Tibial artery (tissue), 4 donors: ENCODE measurements around the gene NKAIN1.
"Not testable (repeated sequence)": the region's sequence is repeated elsewhere in the genome, so short reads cannot be mapped to it uniquely, and the experiment has no call there.

Source experiments
- DNase-seq, 2 donors: peaks; one replicate each; pipeline ENCODE4 v3.0.0-alpha.2; 2019
- H3K27ac ChIP-seq, 2 donors: fragments of 200-600 bp; sonication (generic) in 1 of 2; 1 replicate in 1 of 2; 2 replicates in 1 of 2; pipeline ENCODE4 v1.5.1; 2018 to 2019; ENCODE audit warnings: mild to moderate bottlenecking in 1 of 2
- H3K27me3 ChIP-seq, 2 donors: fragments of 200-600 bp; sonication (generic) in 1 of 2; one replicate each; pipeline versions ENCODE4 v1.5.1 to v1.6.0; 2016 to 2019
- H3K36me3 ChIP-seq, 3 donors: fragments of 200-600 bp; sonication (generic) in 2 of 3; one replicate each; pipeline ENCODE4 v1.5.1; 2016 to 2019; ENCODE audit warnings: mild to moderate bottlenecking in 2 of 3
- H3K4me1 ChIP-seq, 4 donors: fragments of 200-600 bp; sonication (generic) in 2 of 4; 1 replicate in 3 of 4; 2 replicates in 1 of 4; pipeline ENCODE4 v1.5.1; 2016 to 2019
- H3K4me3 ChIP-seq, 2 donors: fragments of 200-600 bp; sonication (generic) in 1 of 2; 1 replicate in 1 of 2; 2 replicates in 1 of 2; pipeline ENCODE4 v1.5.1; 2018 to 2019; ENCODE audit warnings: mild to moderate bottlenecking in 2 of 2
- H3K9me3 ChIP-seq, 3 donors: fragments of 200-600 bp; sonication (generic) in 1 of 3; one replicate each; pipeline ENCODE4 v1.5.1; 2016 to 2019
- CTCF ChIP-seq, 2 experiments: fragments of 200-600 bp in 1 of 2; fragments of 450-650 bp in 1 of 2; IDR thresholded peaks; one replicate each; pipeline ENCODE4 v1.5.1; 2017 to 2019; ENCODE audit warnings: antibody characterized with exemption in 2 of 2, mild to moderate bottlenecking in 1 of 2, moderate library complexity in 1 of 2
- intact Hi-C: fragments of 100-400 bp; cut with DNase I; formaldehyde crosslinking; loops from one replicate; pipeline ENCODE4 v1.15.0; 2023; ENCODE audit warnings: low total_unique reads

The NKAIN1 gene

DNA sequence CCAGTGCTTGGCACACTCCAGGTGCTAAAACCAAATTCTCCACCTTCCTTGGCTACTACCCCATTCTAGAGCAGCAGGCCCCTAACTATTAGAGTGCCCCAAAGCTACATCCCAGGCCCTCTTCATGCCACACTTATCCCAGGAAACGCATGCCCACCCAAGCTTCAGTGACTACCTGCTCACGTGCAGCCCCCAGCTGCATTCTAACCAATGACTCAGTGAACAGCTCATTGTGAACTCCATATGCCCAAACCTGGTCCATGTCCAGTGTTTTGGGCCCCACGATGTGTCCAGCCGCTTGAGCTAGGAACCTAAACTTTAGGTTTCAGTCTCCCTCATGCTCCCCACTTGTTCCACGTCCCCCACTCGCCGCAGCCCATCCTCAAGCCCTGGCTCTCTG is 41.5 kb downstream of the NKAIN1 start:
- intact Hi-C loops: no loop called here
- Histone ChIP-seq H3K4me1 (no peaks in the 10 kb centered on the region), H3K4me3 (no peak overlapping the region), H3K27me3 (peaks cover 0 to 10% of the 10 kb centered on the region in 2 donors), H3K27ac (no peak overlapping the region), H3K9me3 (no peaks in the 10 kb centered on the region), H3K36me3 (no peaks in the 10 kb centered on the region)
- DNase-seq: no peak
- no peak for TF ChIP-seq CTCF (IDR thresholded peaks at IDR 0.05)

DNA sequence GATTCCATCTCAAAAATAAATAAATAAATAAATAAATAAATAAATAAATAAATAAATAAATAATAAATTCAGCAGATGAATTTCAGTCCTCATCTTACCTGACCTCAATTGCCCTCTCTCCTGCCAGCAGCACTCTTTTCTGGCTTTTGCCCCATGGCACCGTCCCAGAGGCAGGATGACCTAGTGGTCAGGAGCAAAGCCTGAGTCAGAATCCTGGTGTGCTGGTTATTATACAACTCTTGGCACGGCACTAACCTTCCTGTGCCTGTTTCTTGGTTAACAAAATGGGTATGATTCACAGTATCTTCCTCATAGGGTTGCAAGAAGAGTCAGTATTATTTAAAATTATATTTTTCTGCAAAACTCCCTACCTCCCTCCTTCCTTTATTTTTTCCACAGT is 43.0 kb downstream of the NKAIN1 start:
- Histone ChIP-seq H3K4me3 (no peak overlapping the region), H3K27me3 (peaks cover 0 to 5% of the 10 kb centered on the region in 2 donors), H3K9me3 (no peaks in the 10 kb centered on the region), H3K27ac (no peak overlapping the region), H3K36me3 (no peaks in the 10 kb centered on the region), H3K4me1 (no peaks in the 10 kb centered on the region)
- no peak for TF ChIP-seq CTCF (IDR thresholded peaks at IDR 0.05)
- intact Hi-C loops: no loop called here
- no peak for DNase-seq

- DNase-seq, intact Hi-C loops: not testable (repeated sequence)
Measured at GRCh38 chr1:31195267-31195666, 44.4 kb downstream of the NKAIN1 start.

DNA sequence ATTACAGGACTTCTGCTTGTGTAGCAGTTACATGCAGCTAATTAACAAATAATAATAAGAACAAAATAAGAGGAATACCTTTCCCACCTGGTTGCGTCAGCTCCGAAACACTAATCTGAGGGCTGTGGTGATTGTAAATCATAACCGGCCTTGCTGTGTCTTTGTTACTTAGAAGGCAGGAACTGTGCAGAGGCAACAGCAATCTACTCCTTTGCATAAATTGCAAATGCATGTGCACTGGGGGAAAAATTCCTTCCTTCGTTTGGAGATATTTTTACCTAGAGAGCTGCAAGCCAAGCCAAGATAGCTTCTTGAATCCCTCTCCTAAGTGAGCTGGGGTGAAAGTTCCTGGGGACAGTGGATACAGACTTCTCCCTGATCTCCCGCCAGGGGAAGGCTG is 46.0 kb downstream of the NKAIN1 start:
- intact Hi-C loops: loop anchor here (5.0 kb wide), 1 partner anchor 229 kb away; no protein-coding TSS in a partner anchor
- no peak for DNase-seq
- no peaks in the 10 kb centered on the region for H3K9me3 ChIP-seq
- no peak for TF ChIP-seq CTCF (IDR thresholded peaks at IDR 0.05)
- no peaks in the 10 kb centered on the region for H3K36me3 ChIP-seq
- H3K27me3 ChIP-seq: peaks cover 0 to 6% of the 10 kb centered on the region in 2 donors
- no peaks in the 10 kb centered on the region for H3K4me1 ChIP-seq
- H3K4me3 ChIP-seq: no peak overlapping the region
- H3K27ac ChIP-seq: no peak overlapping the region

More at GRCh38 chr1:31195267-31195666, 44.4 kb downstream of the NKAIN1 start:
- H3K9me3 ChIP-seq, H3K36me3 ChIP-seq, H3K4me1 ChIP-seq, H3K4me3 ChIP-seq, H3K27me3 ChIP-seq, H3K27ac ChIP-seq: not testable (repeated sequence)

DNA sequence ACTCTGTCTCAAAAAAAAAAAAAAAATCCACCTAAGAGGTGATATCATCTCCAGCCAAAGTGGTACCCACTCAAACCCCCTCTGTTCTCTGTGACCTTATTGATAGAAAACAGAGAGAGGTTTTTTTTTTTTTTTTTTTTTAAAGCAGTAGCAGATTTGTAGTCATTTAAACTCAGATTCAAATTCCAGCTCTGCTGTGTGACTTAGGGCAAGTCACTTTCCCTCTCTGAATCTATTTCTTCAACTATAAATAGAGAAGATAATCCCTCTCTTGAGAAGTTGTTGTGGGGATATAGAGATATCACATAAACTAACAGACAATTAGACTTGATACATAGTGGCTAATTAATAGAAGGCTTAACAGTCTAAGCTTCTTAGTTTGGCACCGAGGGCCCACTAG is 48.4 kb downstream of the NKAIN1 start:
- Histone ChIP-seq H3K4me1 (no peaks in the 10 kb centered on the region), H3K36me3 (no peaks in the 10 kb centered on the region), H3K27ac (no peak overlapping the region), H3K4me3 (no peak overlapping the region), H3K27me3 (peaks cover 0 to 27% of the 10 kb centered on the region in 2 donors), H3K9me3 (no peaks in the 10 kb centered on the region)
- no peak for TF ChIP-seq CTCF (IDR thresholded peaks at IDR 0.05)
- intact Hi-C loops: loop anchor here (5.0 kb wide), 1 partner anchor 231 kb away; no protein-coding TSS in a partner anchor
- DNase-seq: no peak

- H3K27me3 ChIP-seq: peaks cover 0 to 26% of the 10 kb centered on the region in 2 donors
- no peak for DNase-seq
- intact Hi-C loops: loop anchor here (5.0 kb wide), 1 partner anchor 232 kb away; no protein-coding TSS in a partner anchor
Measured at GRCh38 chr1:31189696-31190674, 49.7 kb downstream of the NKAIN1 start.

More at GRCh38 chr1:31189696-31190674, 49.7 kb downstream of the NKAIN1 start:
- H3K4me1 ChIP-seq: no peaks in the 10 kb centered on the region
- no peak overlapping the region for H3K27ac ChIP-seq
- no peaks in the 10 kb centered on the region for H3K36me3 ChIP-seq
- no peaks in the 10 kb centered on the region for H3K9me3 ChIP-seq
- no peak overlapping the region for H3K4me3 ChIP-seq
- TF ChIP-seq CTCF (IDR thresholded peaks at IDR 0.05): no peak
